HepG2 (cell line): Measurements from ENCODE around the gene MLLT10. TPM values are rescaled to one million over a fixed set of nuclear protein-coding genes. Genes with fewer than 3 reads are reported as not detected.
A peak's percentile ranks its signal among the peaks of the same experiment; 100 is the strongest.

Experiments used
- FOXA1 ChIP-seq, 2 experiments: fragments of 450-650 bp in 1 of 2; sonication (generic) in 1 of 2; formaldehyde crosslinking in 1 of 2; IDR thresholded peaks; 2 replicates each; pipeline versions ENCODE4 v1.4.0 to v1.6.1; 2016 to 2020; ENCODE audit warnings: missing genetic modification reagents in 1 of 2
- NCOR1 ChIP-seq: fragments of 200-600 bp; sonication (generic); IDR thresholded peaks from 2 replicates; pipeline ENCODE4 v1.7.0; 2017; ENCODE audit warnings: antibody characterized with exemption, low read length, borderline replicate concordance
- ZSCAN9 ChIP-seq: IDR thresholded peaks from 2 replicates; pipeline ENCODE4 v1.6.1; 2016; ENCODE audit warnings: borderline replicate concordance
- polyA plus RNA-seq, 8 experiments: library from polyadenylated mRNA; depleted of rRNA in 3 of 8; stranded (reverse) in 7 of 8; unstranded in 1 of 8; fragments of >200 nt; fragmentation: Illumina TruSeq in 4 of 8; extraction: Trizol in 4 of 8; gene quantifications; 2 replicates each; pipeline versions ENCODE4 v1.2.1 to v1.2.3, GENCODE V29; 2011 to 2016; ENCODE audit warnings: low read depth in 4 of 8, missing spikeins in 1 of 8, mixed read lengths in 1 of 8; ENCODE audit not compliant: insufficient read depth in 1 of 8
- total RNA-seq, 5 experiments: library from RNA; depleted of rRNA; stranded (reverse); fragments of >200 nt; fragmentation: Illumina TruSeq; extraction: Trizol; gene quantifications; 2 replicates each; pipeline ENCODE4 v1.2.3, GENCODE V29; 2016; ENCODE audit warnings: low read depth in 1 of 5
- TF ChIP-seq, protein P1 (sequence below): sonication (generic); formaldehyde crosslinking; IDR thresholded peaks from 2 replicates; pipeline ENCODE4 v1.4.0; 2020; ENCODE audit warnings: missing genetic modification reagents, borderline replicate concordance
- TF ChIP-seq, protein P2 (sequence below): sonication (generic); formaldehyde crosslinking; IDR thresholded peaks from 2 replicates; pipeline ENCODE4 v1.4.0; 2020; ENCODE audit warnings: low read depth, mild to moderate bottlenecking, missing genetic modification reagents
- TF ChIP-seq, protein P3 (sequence below): sonication (generic); formaldehyde crosslinking; IDR thresholded peaks from 2 replicates; pipeline ENCODE4 v1.4.0; 2020; ENCODE audit warnings: mild to moderate bottlenecking, low read depth, missing genetic modification reagents
- TF ChIP-seq, protein P4 (sequence below): sonication (generic); formaldehyde crosslinking; IDR thresholded peaks from 2 replicates; pipeline ENCODE4 v1.4.0; 2020; ENCODE audit warnings: missing genetic modification reagents
- TF ChIP-seq, protein P5 (sequence below): sonication (generic); formaldehyde crosslinking; IDR thresholded peaks from 2 replicates; pipeline ENCODE4 v1.5.1; 2020; ENCODE audit warnings: mild to moderate bottlenecking, missing genetic modification reagents, borderline replicate concordance

MLLT10 gene
- total and polyA plus RNA-seq, 2 of the 13 experiments (the other 11 are each of a cell fraction or from before 2014, with no cell fraction given) = 51.3 to 84.1 TPM

DNA sequence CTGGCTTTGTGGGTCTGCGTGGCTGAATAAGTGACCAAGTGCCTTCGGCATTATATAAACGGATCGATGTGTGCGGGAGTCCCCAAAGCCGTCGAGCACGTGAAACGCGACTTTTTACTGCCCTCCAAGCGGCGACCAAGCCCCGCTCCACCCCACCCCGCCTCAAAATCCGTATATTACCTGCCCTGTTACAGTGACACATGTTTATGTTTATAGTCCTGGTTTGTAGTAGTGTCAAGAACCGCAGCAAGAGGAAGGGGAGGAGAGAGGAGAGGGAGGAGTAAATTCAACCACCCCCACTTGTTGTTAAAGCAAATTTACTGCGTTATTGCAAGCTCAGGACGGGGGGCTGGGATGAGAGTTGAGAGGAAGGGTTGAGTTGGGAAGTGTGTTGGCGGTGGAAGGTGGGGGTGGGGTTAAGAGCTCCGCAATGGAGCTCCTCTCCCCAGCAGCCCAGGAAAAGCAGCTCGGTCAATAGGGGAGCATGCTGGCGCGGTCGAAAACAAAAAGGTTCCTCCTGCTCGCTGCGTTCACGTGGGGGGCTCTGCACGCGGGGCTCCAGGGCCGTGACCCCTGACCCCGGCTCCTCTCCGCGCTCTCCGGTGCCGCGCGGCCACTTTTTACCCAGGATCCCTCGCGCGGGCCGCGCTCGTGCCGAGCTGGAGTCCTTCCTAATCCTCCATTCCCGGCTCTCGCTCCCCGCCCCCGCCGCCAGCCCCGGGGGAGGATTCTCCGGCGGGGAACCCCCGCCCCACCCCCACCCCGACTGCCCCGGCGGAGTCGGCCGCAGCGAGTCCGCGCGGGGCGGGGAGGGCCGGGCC, 8.5 kb upstream of the MLLT10 start, which contains the start of gene SKIDA1 (continued):
- TF ChIP-seq, protein P1, sequence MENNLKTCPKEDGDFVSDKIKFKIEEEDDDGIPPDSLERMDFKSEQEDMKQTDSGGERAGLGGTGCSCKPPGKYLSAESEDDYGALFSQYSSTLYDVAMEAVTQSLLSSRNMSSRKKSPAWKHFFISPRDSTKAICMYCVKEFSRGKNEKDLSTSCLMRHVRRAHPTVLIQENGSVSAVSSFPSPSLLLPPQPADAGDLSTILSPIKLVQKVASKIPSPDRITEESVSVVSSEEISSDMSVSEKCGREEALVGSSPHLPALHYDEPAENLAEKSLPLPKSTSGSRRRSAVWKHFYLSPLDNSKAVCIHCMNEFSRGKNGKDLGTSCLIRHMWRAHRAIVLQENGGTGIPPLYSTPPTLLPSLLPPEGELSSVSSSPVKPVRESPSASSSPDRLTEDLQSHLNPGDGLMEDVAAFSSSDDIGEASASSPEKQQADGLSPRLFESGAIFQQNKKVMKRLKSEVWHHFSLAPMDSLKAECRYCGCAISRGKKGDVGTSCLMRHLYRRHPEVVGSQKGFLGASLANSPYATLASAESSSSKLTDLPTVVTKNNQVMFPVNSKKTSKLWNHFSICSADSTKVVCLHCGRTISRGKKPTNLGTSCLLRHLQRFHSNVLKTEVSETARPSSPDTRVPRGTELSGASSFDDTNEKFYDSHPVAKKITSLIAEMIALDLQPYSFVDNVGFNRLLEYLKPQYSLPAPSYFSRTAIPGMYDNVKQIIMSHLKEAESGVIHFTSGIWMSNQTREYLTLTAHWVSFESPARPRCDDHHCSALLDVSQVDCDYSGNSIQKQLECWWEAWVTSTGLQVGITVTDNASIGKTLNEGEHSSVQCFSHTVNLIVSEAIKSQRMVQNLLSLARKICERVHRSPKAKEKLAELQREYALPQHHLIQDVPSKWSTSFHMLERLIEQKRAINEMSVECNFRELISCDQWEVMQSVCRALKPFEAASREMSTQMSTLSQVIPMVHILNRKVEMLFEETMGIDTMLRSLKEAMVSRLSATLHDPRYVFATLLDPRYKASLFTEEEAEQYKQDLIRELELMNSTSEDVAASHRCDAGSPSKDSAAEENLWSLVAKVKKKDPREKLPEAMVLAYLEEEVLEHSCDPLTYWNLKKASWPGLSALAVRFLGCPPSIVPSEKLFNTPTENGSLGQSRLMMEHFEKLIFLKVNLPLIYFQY (CRISPR knock-in tag) = peak; percentile 80; the same call in 1 of the 2 replicates
- peak; percentile 37; the same call in 1 of the 2 replicates for TF ChIP-seq NCOR1
- TF ChIP-seq, protein P2, sequence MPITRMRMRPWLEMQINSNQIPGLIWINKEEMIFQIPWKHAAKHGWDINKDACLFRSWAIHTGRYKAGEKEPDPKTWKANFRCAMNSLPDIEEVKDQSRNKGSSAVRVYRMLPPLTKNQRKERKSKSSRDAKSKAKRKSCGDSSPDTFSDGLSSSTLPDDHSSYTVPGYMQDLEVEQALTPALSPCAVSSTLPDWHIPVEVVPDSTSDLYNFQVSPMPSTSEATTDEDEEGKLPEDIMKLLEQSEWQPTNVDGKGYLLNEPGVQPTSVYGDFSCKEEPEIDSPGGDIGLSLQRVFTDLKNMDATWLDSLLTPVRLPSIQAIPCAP (CRISPR knock-in tag) = 0 out of 2 replicates have a peak, but pooled peaks have one; percentile 31
- TF ChIP-seq, protein P3, sequence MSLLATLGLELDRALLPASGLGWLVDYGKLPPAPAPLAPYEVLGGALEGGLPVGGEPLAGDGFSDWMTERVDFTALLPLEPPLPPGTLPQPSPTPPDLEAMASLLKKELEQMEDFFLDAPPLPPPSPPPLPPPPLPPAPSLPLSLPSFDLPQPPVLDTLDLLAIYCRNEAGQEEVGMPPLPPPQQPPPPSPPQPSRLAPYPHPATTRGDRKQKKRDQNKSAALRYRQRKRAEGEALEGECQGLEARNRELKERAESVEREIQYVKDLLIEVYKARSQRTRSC (CRISPR knock-in tag) = no peak; the same call in none of the 2 replicates
- TF ChIP-seq, protein P4, sequence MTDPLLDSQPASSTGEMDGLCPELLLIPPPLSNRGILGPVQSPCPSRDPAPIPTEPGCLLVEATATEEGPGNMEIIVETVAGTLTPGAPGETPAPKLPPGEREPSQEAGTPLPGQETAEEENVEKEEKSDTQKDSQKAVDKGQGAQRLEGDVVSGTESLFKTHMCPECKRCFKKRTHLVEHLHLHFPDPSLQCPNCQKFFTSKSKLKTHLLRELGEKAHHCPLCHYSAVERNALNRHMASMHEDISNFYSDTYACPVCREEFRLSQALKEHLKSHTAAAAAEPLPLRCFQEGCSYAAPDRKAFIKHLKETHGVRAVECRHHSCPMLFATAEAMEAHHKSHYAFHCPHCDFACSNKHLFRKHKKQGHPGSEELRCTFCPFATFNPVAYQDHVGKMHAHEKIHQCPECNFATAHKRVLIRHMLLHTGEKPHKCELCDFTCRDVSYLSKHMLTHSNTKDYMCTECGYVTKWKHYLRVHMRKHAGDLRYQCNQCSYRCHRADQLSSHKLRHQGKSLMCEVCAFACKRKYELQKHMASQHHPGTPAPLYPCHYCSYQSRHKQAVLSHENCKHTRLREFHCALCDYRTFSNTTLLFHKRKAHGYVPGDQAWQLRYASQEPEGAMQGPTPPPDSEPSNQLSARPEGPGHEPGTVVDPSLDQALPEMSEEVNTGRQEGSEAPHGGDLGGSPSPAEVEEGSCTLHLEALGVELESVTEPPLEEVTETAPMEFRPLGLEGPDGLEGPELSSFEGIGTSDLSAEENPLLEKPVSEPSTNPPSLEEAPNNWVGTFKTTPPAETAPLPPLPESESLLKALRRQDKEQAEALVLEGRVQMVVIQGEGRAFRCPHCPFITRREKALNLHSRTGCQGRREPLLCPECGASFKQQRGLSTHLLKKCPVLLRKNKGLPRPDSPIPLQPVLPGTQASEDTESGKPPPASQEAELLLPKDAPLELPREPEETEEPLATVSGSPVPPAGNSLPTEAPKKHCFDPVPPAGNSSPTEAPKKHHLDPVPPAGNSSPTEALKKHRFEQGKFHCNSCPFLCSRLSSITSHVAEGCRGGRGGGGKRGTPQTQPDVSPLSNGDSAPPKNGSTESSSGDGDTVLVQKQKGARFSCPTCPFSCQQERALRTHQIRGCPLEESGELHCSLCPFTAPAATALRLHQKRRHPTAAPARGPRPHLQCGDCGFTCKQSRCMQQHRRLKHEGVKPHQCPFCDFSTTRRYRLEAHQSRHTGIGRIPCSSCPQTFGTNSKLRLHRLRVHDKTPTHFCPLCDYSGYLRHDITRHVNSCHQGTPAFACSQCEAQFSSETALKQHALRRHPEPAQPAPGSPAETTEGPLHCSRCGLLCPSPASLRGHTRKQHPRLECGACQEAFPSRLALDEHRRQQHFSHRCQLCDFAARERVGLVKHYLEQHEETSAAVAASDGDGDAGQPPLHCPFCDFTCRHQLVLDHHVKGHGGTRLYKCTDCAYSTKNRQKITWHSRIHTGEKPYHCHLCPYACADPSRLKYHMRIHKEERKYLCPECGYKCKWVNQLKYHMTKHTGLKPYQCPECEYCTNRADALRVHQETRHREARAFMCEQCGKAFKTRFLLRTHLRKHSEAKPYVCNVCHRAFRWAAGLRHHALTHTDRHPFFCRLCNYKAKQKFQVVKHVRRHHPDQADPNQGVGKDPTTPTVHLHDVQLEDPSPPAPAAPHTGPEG (CRISPR knock-in tag) = no peak; the same call in 1 of the 2 replicates
- TF ChIP-seq ZSCAN9 (CRISPR knock-in tag) = peak; percentile 45; the same call in 1 of the 2 replicates
- TF ChIP-seq, protein P5, sequence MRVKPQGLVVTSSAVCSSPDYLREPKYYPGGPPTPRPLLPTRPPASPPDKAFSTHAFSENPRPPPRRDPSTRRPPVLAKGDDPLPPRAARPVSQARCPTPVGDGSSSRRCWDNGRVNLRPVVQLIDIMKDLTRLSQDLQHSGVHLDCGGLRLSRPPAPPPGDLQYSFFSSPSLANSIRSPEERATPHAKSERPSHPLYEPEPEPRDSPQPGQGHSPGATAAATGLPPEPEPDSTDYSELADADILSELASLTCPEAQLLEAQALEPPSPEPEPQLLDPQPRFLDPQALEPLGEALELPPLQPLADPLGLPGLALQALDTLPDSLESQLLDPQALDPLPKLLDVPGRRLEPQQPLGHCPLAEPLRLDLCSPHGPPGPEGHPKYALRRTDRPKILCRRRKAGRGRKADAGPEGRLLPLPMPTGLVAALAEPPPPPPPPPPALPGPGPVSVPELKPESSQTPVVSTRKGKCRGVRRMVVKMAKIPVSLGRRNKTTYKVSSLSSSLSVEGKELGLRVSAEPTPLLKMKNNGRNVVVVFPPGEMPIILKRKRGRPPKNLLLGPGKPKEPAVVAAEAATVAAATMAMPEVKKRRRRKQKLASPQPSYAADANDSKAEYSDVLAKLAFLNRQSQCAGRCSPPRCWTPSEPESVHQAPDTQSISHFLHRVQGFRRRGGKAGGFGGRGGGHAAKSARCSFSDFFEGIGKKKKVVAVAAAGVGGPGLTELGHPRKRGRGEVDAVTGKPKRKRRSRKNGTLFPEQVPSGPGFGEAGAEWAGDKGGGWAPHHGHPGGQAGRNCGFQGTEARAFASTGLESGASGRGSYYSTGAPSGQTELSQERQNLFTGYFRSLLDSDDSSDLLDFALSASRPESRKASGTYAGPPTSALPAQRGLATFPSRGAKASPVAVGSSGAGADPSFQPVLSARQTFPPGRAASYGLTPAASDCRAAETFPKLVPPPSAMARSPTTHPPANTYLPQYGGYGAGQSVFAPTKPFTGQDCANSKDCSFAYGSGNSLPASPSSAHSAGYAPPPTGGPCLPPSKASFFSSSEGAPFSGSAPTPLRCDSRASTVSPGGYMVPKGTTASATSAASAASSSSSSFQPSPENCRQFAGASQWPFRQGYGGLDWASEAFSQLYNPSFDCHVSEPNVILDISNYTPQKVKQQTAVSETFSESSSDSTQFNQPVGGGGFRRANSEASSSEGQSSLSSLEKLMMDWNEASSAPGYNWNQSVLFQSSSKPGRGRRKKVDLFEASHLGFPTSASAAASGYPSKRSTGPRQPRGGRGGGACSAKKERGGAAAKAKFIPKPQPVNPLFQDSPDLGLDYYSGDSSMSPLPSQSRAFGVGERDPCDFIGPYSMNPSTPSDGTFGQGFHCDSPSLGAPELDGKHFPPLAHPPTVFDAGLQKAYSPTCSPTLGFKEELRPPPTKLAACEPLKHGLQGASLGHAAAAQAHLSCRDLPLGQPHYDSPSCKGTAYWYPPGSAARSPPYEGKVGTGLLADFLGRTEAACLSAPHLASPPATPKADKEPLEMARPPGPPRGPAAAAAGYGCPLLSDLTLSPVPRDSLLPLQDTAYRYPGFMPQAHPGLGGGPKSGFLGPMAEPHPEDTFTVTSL = 0 out of 2 replicates have a peak, but pooled peaks have one; percentile 15
- peak; percentile 40; the same call in 1 of the 2 replicates for TF ChIP-seq FOXA1 (IDR thresholded peaks at IDR 0.05)
- TF ChIP-seq FOXA1 (CRISPR knock-in tag; IDR thresholded peaks at IDR 0.05) = peak; percentile 66
